OCI-LY7 (cell line): ENCODE results near the gene FEM1A. TPM values are rescaled to one million over a fixed set of nuclear protein-coding genes. Genes with fewer than 3 reads are reported as not detected.

Experiments used
- BruUV-seq: library from RNA; stranded (reverse); fragments of 400-500 nt; replicated peaks from 2 replicates; lab custom pipeline; 2021; lab: Mats Ljungman, UMichigan
- CTCF ChIA-PET: fragments of 300-600 bp; sonication (Branson Sonifier 250); formaldehyde crosslinking; loops from one replicate; lab custom pipeline; 2022; ENCODE audit warnings: antibody characterized with exemption; ENCODE audit not compliant: unreplicated experiment; lab: Charles Lee
- POLR2A ChIA-PET: fragments of 300-600 bp; sonication (Branson Sonifier 250); formaldehyde crosslinking; loops from one replicate; lab custom pipeline; 2022; ENCODE audit warnings: antibody characterized with exemption; lab: Charles Lee
- DNase-seq: peaks from one replicate; pipeline ENCODE4 v3.0.0-alpha.2; 2015; ENCODE audit warnings: low spot score
- H2AFZ ChIP-seq: fragments of 200-600 bp; sonication (generic), shearing (Covaris generic); 2 replicates; pipeline ENCODE4 v1.6.1; 2014; ENCODE audit warnings: mild to moderate bottlenecking, antibody characterized with exemption, low read length, moderate library complexity
- H3K27ac ChIP-seq: fragments of 200-600 bp; sonication (generic); 2 replicates; pipeline ENCODE4 v1.5.1; 2014; ENCODE audit warnings: mixed run types, low read depth, mild to moderate bottlenecking, moderate library complexity, low read length, inconsistent platforms; ENCODE audit not compliant: poor library complexity, severe bottlenecking
- H3K36me3 ChIP-seq: fragments of 200-600 bp; sonication (generic); 2 replicates; pipeline ENCODE4 v1.6.1; 2014; ENCODE audit warnings: mild to moderate bottlenecking, antibody characterized with exemption, low read length, moderate library complexity, mixed read lengths; ENCODE audit not compliant: insufficient read depth
- H3K4me1 ChIP-seq: fragments of 200-600 bp; sonication (generic); 2 replicates; pipeline ENCODE4 v1.5.1; 2014; ENCODE audit warnings: mild to moderate bottlenecking, low read length; ENCODE audit not compliant: insufficient read depth, poor library complexity, severe bottlenecking
- H3K4me2 ChIP-seq: fragments of 200-600 bp; sonication (generic); 2 replicates; pipeline ENCODE4 v1.6.1; 2014; ENCODE audit warnings: mild to moderate bottlenecking, low read length
- H3K4me3 ChIP-seq: fragments of 200-600 bp; sonication (generic); 2 replicates; pipeline ENCODE4 v1.5.1; 2014; ENCODE audit warnings: mild to moderate bottlenecking, low read depth, low read length; ENCODE audit not compliant: poor library complexity, severe bottlenecking
- H3K79me2 ChIP-seq: fragments of 200-600 bp; sonication (generic); 2 replicates; pipeline ENCODE4 v1.6.1; 2016; ENCODE audit warnings: low read depth, mild to moderate bottlenecking, low read length, moderate library complexity, mixed read lengths; ENCODE audit not compliant: insufficient read depth
- H3K9me2 ChIP-seq: fragments of 200-600 bp; sonication (generic); 2 replicates; pipeline ENCODE4 v1.6.1; 2016; ENCODE audit warnings: mild to moderate bottlenecking, low read length, mixed read lengths; ENCODE audit not compliant: insufficient read depth
- H3K9me3 ChIP-seq: fragments of 200-600 bp; sonication (generic); 2 replicates; pipeline ENCODE4 v1.6.1; 2014; ENCODE audit warnings: mild to moderate bottlenecking, mixed run types, low read length, mixed read lengths
- H4K20me1 ChIP-seq: fragments of 200-600 bp; sonication (generic); 2 replicates; pipeline ENCODE4 v1.6.1; 2014; ENCODE audit warnings: mild to moderate bottlenecking, antibody characterized with exemption, low read length, moderate library complexity, mixed read lengths; ENCODE audit not compliant: insufficient read depth
- EZH2phosphoT487 ChIP-seq: fragments of 200-600 bp; sonication (generic); IDR thresholded peaks from 2 replicates; pipeline ENCODE4 v1.6.1; 2018; ENCODE audit warnings: low read depth, borderline replicate concordance, mild to moderate bottlenecking, mixed run types, antibody characterized with exemption, low read length, moderate library complexity, mixed read lengths
- intact Hi-C: fragments of 100-400 bp; cut with micrococcal nuclease; formaldehyde crosslinking; loops from one replicate; pipeline ENCODE4 v1.10.0; 2022; ENCODE audit not compliant: unreplicated experiment
- total RNA-seq, 2 experiments: library from RNA; depleted of rRNA in 1 of 2; stranded (reverse); fragments of >200 nt in 1 of 2; shearing (Covaris generic) in 1 of 2; gene quantifications; 2 replicates each; pipeline ENCODE4 v1.2.3, GENCODE V29; 2014 to 2022
- TF ChIP-seq, protein P1 (sequence below): fragments of 200-600 bp; sonication (generic); conservative IDR thresholded peaks from 2 replicates; pipeline ENCODE4 v1.5.1; 2014; ENCODE audit warnings: mild to moderate bottlenecking, antibody characterized with exemption, low read length, moderate library complexity, mixed read lengths

Gene FEM1A
- total RNA-seq, 2 experiments from 2014 or later: 15.8 to 17.5 TPM

- Histone ChIP-seq H3K4me1 (peaks cover 5% of the 10 kb centered on the region), H3K79me2 (no peaks in the 10 kb centered on the region), H3K4me3 (no peak overlapping the region), H2AFZ (no peak overlapping the region), H3K9me2 (no peaks in the 10 kb centered on the region), H3K4me2 (no peak overlapping the region), H3K36me3 (no peaks in the 10 kb centered on the region), H4K20me1 (no peaks in the 10 kb centered on the region), H3K27ac (no peak overlapping the region), H3K9me3 (no peaks in the 10 kb centered on the region)
- no TSS peak for BruUV-seq
- intact Hi-C loops: no loop called here
- POLR2A ChIA-PET: no interaction called here
- DNase-seq: no peak
- TF ChIP-seq EZH2phosphoT487: no peak
- TF ChIP-seq, protein P1, sequence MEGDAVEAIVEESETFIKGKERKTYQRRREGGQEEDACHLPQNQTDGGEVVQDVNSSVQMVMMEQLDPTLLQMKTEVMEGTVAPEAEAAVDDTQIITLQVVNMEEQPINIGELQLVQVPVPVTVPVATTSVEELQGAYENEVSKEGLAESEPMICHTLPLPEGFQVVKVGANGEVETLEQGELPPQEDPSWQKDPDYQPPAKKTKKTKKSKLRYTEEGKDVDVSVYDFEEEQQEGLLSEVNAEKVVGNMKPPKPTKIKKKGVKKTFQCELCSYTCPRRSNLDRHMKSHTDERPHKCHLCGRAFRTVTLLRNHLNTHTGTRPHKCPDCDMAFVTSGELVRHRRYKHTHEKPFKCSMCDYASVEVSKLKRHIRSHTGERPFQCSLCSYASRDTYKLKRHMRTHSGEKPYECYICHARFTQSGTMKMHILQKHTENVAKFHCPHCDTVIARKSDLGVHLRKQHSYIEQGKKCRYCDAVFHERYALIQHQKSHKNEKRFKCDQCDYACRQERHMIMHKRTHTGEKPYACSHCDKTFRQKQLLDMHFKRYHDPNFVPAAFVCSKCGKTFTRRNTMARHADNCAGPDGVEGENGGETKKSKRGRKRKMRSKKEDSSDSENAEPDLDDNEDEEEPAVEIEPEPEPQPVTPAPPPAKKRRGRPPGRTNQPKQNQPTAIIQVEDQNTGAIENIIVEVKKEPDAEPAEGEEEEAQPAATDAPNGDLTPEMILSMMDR: no peak
- CTCF ChIA-PET: no interaction called here
Observed at GRCh38 chr19:4763021-4763420, 28.5 kb upstream of the FEM1A start.

GRCh38 chr19:4764393-4764660 lies 27.2 kb upstream of the FEM1A start:
- no peak overlapping the region for H3K4me2 ChIP-seq
- H3K4me1 ChIP-seq: peaks cover 5% of the 10 kb centered on the region
- no peak for DNase-seq
- H3K9me2 ChIP-seq: no peaks in the 10 kb centered on the region
- BruUV-seq: no TSS peak
- H3K27ac ChIP-seq: no peak overlapping the region
- ChIA-PET CTCF (no interaction called here), POLR2A (interaction anchor here (1.2 kb wide), 1 partner anchor 18 kb away, joined by 5 read pairs; no protein-coding TSS in a partner anchor)
- H2AFZ ChIP-seq: no peak overlapping the region
- H3K79me2 ChIP-seq: no peaks in the 10 kb centered on the region
- TF ChIP-seq EZH2phosphoT487: no peak
- TF ChIP-seq, protein P1: no peak
- no peak overlapping the region for H3K4me3 ChIP-seq
- H3K36me3 ChIP-seq: no peaks in the 10 kb centered on the region
- H4K20me1 ChIP-seq: no peaks in the 10 kb centered on the region
- H3K9me3 ChIP-seq: no peaks in the 10 kb centered on the region
- intact Hi-C loops: no loop called here

DNA sequence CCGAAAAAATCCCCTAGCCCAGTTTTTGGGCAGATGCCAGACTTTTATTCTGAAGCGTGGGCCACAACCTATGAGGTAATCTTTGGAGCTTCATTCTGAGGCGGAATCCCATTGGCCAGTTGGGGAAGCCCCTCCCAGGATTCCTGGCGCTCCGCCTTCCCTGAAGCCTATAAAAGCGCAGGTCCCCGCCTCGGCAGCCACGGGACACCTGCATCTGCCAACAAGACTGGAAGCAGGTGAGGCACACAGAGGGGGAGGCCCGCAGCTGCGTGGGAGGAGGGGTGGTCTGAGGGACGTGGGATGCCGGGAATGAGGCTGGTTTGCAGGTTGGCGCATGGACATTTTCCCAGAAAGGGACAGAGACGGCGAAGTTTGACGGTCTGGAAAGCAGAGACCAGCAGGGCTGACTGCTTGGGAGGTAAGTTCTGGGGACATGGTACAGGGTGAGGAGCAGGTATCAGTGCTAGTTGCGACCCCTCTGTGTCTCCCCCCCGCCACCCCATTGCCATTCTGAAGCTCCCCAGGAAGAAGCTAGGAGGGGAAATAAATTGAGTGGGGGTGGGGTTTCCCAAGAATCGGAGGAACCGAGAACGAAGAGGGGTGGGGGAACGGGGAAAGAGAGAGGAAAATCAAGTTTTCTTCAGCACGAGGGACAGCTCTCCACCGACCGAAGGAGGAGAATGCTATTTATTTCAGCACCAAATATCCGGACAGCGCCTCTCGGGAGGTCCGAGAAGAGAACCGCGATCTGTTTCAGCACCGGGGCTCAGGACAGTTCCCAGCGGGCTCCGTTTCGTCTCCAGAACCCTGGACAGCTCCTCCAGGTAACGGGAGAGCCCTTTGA lies 22.4 kb upstream of the FEM1A start:
- Histone ChIP-seq H3K4me3 (no peak overlapping the region), H3K36me3 (no peaks in the 10 kb centered on the region), H3K79me2 (no peaks in the 10 kb centered on the region), H3K4me2 (no peak overlapping the region), H2AFZ (no peak overlapping the region), H3K27ac (no peak overlapping the region), H4K20me1 (no peaks in the 10 kb centered on the region), H3K9me3 (no peaks in the 10 kb centered on the region), H3K9me2 (no peaks in the 10 kb centered on the region), H3K4me1 (peaks cover 5% of the 10 kb centered on the region)
- POLR2A ChIA-PET: interaction anchor here (0.6 to 1.0 kb wide), 2 partner anchors 28 to 638 kb away, joined by 4 read pairs; no protein-coding TSS in a partner anchor
- BruUV-seq: no TSS peak
- CTCF ChIA-PET: no interaction called here
- intact Hi-C loops: no loop called here
- TF ChIP-seq, protein P1: no peak
- TF ChIP-seq EZH2phosphoT487: no peak
- DNase-seq: peak; percentile 91
